GM20000 (cell line): ENCODE results near the gene RDH11.

ENCODE experiments used
- DNase-seq: peaks from one replicate; pipeline ENCODE4 v3.0.0; 2012; ENCODE audit warnings: low spot score
- CTCF ChIP-seq: IDR thresholded peaks from 2 replicates; pipeline ENCODE4 v1.5.1; 2012; ENCODE audit warnings: mild to moderate bottlenecking, control low read depth; ENCODE audit errors: extremely low read depth, missing control alignments

RDH11 gene

GRCh38 chr14:67695394-67695949, at the start of gene RDH11:
TSS of gene RDH11 (minus strand) at chr14:67695764. CDS start at chr14:67695703, 61 bp downstream.
- TF ChIP-seq CTCF = no peak
- DNase-seq = peak; percentile 84

DNA sequence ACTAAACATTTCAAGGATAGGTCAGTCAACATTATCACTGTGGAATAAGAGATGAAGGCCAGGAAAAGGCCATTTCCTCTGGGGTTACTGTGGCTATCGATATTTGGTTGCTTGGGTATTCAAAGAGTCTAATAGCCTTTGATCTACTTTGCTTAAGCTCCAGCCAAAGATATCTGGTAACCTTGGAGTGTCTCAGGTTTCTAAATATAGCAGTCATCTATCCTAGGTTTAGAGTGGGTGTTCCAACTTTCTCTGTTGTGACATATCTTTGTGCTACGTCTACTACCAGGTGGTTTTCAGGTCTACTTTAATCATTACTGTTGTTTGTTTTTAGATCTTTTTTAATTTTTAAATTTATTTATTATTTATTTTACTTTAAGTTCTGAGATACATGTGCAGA, 48.5 kb upstream of the RDH11 start:
- DNase-seq = no peak
- no peak for TF ChIP-seq CTCF

- DNase-seq = no peak
- no peak for TF ChIP-seq CTCF
Observed at GRCh38 chr14:67738740-67739504, 43.4 kb upstream of the RDH11 start.

DNA sequence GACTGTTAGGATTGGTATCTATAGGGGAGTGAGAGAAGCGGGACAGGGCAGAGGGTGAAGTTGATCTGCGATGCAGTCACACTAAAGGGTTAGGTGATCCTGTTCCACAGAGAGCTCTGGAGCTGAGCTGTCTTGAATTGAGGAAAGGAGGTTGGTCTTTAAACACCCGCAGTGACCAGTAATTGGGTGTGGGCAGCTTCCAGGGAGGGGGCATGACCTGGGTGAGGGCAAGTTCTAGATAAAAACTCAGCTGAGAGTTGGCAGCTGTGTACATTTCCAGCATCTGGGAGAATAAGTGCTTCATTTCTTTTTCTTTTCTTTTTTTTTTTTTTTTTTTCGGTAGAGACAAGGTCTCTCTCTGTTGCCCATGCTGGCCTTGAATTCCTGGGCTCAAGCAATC, 41.2 kb upstream of the RDH11 start:
- no peak for TF ChIP-seq CTCF
- no peak for DNase-seq

- no peak for TF ChIP-seq CTCF
- no peak for DNase-seq
Observed at GRCh38 chr14:67735336-67736147, 40.0 kb upstream of the RDH11 start.

DNA sequence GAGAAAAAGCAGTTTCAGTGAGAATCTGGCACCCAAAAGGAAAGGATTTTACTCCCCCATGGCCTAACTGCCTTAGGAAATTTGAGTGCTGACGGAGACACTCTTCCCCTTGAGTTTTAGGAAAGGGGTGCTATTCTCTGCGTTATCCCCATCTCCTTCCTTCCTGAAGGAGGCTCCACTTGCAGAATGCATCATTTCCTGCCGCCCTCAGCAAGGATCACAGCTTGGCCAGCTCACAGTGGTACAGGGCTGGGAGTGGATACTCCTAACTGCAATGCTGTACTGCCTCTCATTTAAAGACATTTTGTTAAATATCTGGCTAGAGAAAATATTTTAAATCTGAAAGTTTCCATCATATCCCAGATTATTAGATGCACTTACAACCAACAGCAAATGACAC, 39.1 kb upstream of the RDH11 start:
- DNase-seq = no peak
- TF ChIP-seq CTCF = no peak

- no peak for DNase-seq
- TF ChIP-seq CTCF = no peak
Observed at GRCh38 chr14:67733616-67734015, 38.1 kb upstream of the RDH11 start.
